WTC11 (cell line): Measurements from ENCODE around the gene KCMF1. TPM values are rescaled to one million over a fixed set of nuclear protein-coding genes. Genes with fewer than 3 reads are reported as not detected.

Source experiments
- AR ChIP-seq: fragments of 250-450 bp; sonication (Bioruptor Pico); IDR thresholded peaks from 2 replicates; pipeline ENCODE4 v1.9.0; 2021; ENCODE audit warnings: mild to moderate bottlenecking
- ATF6 ChIP-seq: sonication (generic); formaldehyde crosslinking; IDR thresholded peaks from 2 replicates; pipeline ENCODE4 v1.8.1; 2023; ENCODE audit warnings: mild to moderate bottlenecking, missing genetic modification reagents
- E2F5 ChIP-seq: sonication (generic); formaldehyde crosslinking; IDR thresholded peaks from 2 replicates; pipeline ENCODE4 v1.8.1; 2022; ENCODE audit warnings: mild to moderate bottlenecking, moderate library complexity, missing genetic modification reagents
- FOXJ3 ChIP-seq: sonication (generic); formaldehyde crosslinking; IDR thresholded peaks from 2 replicates; pipeline ENCODE4 v1.9.0; 2021; ENCODE audit warnings: missing genetic modification reagents, mild to moderate bottlenecking, borderline replicate concordance
- FOXK1 ChIP-seq: sonication (generic); formaldehyde crosslinking; IDR thresholded peaks from 2 replicates; pipeline ENCODE4 v1.8.0; 2022; ENCODE audit warnings: mild to moderate bottlenecking, moderate library complexity, missing genetic modification reagents
- JUN ChIP-seq: sonication (generic); formaldehyde crosslinking; IDR thresholded peaks from 2 replicates; pipeline ENCODE4 v1.8.0; 2023; ENCODE audit warnings: mild to moderate bottlenecking, missing genetic modification reagents
- PRRX2 ChIP-seq: fragments of 250-450 bp; sonication (Bioruptor Pico); IDR thresholded peaks from 2 replicates; pipeline ENCODE4 v1.8.0; 2021; ENCODE audit warnings: mild to moderate bottlenecking
- ZNF317 ChIP-seq: sonication (generic); formaldehyde crosslinking; IDR thresholded peaks from 2 replicates; pipeline ENCODE4 v1.8.1; 2023; ENCODE audit warnings: low read depth, mild to moderate bottlenecking, moderate library complexity, missing genetic modification reagents, borderline replicate concordance
- ZNF532 ChIP-seq: fragments of 250-450 bp; sonication (Bioruptor Pico); IDR thresholded peaks from 2 replicates; pipeline ENCODE4 v1.9.0; 2021; ENCODE audit warnings: mild to moderate bottlenecking, borderline replicate concordance
- ZNF671 ChIP-seq: fragments of 250-450 bp; sonication (Bioruptor Pico); IDR thresholded peaks from 2 replicates; pipeline ENCODE4 v1.8.0; 2021; ENCODE audit warnings: mild to moderate bottlenecking
- total RNA-seq: library from RNA; stranded (reverse); gene quantifications from 3 replicates; pipeline ENCODE4 v1.2.3, GENCODE V29; 2021
- TF ChIP-seq, protein P1 (sequence below): sonication (generic); formaldehyde crosslinking; IDR thresholded peaks from 2 replicates; pipeline ENCODE4 v1.8.0; 2022; ENCODE audit warnings: missing genetic modification reagents
- TF ChIP-seq, protein P2 (sequence below): fragments of 250-450 bp; sonication (Bioruptor Pico); conservative IDR thresholded peaks from 2 replicates; pipeline ENCODE4 v1.9.0; 2021; ENCODE audit warnings: mild to moderate bottlenecking
- TF ChIP-seq, protein P3 (sequence below): sonication (generic); formaldehyde crosslinking; IDR thresholded peaks from 2 replicates; pipeline ENCODE4 v1.8.0; 2022; ENCODE audit warnings: mild to moderate bottlenecking, missing genetic modification reagents

The KCMF1 gene
- total RNA-seq, 1 experiment from 2014 or later = 117 TPM

DNA sequence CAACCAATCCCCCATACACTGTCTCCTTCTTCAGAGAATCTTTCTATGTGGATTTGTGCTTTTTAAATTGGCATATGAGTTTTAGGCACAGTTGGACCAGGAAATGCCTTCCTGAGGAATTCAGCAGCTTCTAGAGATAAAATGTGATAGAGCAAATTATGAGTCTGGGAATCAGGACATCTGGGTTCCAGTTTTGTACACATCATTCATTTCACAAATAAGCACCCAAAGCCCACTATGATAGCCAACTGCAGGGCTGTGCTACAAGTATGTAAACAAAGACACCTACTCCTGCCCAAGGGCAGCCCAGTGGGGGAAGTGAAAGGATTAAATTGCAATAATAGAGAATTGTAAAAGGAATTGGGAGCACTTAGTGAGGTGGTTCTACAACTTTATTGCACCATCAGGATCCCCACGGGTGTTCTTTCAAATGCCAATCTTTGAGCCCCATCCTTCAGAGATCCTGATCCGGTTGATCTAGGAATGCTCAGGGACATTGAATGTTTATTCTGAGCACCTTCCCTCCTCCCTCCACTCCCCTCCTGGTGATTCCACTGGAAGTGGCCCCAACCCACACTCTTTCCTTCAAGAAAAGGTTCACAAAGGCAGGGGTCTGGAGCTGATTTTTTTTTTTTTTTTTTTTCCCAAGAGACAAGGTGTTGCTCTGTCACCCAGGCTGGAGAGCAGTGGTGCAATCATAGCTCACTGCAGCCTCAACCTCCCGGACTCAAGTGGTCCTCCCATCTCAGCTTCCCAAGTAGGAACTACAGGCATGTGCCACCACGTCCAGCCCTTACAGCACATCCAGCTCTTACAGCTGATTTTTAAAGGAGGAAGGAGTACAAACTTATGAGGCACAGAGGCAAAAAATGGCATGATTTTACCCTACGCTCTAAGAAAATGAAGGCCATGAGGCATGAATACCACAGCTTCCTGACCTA, 11.1 kb upstream of the KCMF1 start (continued):
- TF ChIP-seq E2F5 = no peak
- peak; percentile 10; the same call in 1 of the 2 replicates for TF ChIP-seq ZNF671 (CRISPR knock-in tag)
- no peak for TF ChIP-seq ZNF317 (CRISPR knock-in tag)
- 0 out of 2 replicates have a peak, but pooled peaks have one; percentile 51 for TF ChIP-seq JUN (CRISPR knock-in tag)
- peak; percentile 15; the same call in 1 of the 2 replicates for TF ChIP-seq FOXJ3 (CRISPR knock-in tag)
- TF ChIP-seq ATF6 (CRISPR knock-in tag) = no peak
- TF ChIP-seq, protein P1, sequence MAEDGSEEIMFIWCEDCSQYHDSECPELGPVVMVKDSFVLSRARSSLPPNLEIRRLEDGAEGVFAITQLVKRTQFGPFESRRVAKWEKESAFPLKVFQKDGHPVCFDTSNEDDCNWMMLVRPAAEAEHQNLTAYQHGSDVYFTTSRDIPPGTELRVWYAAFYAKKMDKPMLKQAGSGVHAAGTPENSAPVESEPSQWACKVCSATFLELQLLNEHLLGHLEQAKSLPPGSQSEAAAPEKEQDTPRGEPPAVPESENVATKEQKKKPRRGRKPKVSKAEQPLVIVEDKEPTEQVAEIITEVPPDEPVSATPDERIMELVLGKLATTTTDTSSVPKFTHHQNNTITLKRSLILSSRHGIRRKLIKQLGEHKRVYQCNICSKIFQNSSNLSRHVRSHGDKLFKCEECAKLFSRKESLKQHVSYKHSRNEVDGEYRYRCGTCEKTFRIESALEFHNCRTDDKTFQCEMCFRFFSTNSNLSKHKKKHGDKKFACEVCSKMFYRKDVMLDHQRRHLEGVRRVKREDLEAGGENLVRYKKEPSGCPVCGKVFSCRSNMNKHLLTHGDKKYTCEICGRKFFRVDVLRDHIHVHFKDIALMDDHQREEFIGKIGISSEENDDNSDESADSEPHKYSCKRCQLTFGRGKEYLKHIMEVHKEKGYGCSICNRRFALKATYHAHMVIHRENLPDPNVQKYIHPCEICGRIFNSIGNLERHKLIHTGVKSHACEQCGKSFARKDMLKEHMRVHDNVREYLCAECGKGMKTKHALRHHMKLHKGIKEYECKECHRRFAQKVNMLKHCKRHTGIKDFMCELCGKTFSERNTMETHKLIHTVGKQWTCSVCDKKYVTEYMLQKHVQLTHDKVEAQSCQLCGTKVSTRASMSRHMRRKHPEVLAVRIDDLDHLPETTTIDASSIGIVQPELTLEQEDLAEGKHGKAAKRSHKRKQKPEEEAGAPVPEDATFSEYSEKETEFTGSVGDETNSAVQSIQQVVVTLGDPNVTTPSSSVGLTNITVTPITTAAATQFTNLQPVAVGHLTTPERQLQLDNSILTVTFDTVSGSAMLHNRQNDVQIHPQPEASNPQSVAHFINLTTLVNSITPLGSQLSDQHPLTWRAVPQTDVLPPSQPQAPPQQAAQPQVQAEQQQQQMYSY = no peak
- no peak; the same call in 1 of the 2 replicates for TF ChIP-seq ZNF532 (CRISPR knock-in tag)
- TF ChIP-seq, protein P2, sequence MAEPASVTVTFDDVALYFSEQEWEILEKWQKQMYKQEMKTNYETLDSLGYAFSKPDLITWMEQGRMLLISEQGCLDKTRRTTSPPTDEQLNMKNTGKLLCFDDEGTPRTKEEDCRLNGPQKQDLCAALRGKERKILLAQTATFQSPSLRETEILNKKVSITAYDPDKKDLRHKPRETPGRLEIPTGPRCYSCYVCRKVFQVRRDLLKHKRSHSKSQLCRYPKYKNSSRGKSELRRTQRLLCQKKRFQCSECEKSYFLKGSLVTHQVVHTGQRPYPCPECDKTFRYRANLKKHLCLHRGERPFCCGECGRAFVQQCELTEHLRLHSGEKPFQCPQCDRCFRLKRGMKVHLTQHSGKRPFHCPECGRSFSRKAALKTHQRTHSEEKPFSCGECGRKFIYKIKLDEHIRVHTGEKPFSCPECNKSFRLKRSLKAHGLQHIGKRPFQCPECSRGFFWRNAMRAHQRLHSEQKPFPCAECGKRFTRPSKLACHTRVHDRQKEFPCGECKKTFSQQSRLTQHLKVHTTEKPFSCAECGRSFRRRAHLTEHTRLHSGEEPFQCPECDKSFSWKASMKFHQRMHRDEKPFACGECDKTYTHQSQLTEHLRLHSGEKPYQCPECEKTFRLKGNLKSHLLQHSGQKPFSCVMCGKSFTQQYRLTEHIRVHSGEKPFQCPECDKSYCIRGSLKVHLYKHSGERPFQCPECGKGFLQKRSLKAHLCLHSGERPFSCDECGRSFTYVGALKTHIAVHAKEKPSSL (CRISPR knock-in tag) = peak; percentile 75; the same call in 1 of the 2 replicates
- TF ChIP-seq AR = no peak; the same call in 1 of the 2 replicates
- TF ChIP-seq, protein P3, sequence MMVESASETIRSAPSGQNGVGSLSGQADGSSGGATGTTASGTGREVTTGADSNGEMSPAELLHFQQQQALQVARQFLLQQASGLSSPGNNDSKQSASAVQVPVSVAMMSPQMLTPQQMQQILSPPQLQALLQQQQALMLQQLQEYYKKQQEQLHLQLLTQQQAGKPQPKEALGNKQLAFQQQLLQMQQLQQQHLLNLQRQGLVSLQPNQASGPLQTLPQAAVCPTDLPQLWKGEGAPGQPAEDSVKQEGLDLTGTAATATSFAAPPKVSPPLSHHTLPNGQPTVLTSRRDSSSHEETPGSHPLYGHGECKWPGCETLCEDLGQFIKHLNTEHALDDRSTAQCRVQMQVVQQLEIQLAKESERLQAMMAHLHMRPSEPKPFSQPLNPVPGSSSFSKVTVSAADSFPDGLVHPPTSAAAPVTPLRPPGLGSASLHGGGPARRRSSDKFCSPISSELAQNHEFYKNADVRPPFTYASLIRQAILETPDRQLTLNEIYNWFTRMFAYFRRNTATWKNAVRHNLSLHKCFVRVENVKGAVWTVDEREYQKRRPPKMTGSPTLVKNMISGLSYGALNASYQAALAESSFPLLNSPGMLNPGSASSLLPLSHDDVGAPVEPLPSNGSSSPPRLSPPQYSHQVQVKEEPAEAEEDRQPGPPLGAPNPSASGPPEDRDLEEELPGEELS (CRISPR knock-in tag) = peak; percentile 30; the same call in 1 of the 2 replicates
- TF ChIP-seq FOXK1 (CRISPR knock-in tag) = no peak; the same call in 1 of the 2 replicates
- 0 out of 2 replicates have a peak, but pooled peaks have one; percentile 18 for TF ChIP-seq PRRX2
